ENCODE data around the gene MYBBP1A.

GRCh38 chr17:4600563-4600962 lies 45.4 kb upstream of the MYBBP1A start:
- TF ChIP-seq CTCF (IDR thresholded peaks at IDR 0.05) (no peak), POLR2A (IDR thresholded peaks at IDR 0.05) (no peak)
